Type B pancreatic cell (in vitro differentiated cells): ENCODE data around the gene ZNF337. TPM values are rescaled to one million over a fixed set of nuclear protein-coding genes. Genes with fewer than 3 reads are reported as not detected.

Source experiments
- total RNA-seq: library from RNA; stranded (reverse); gene quantifications from 2 replicates; pipeline ENCODE4 v1.2.1, GENCODE V29; 2021; ENCODE audit warnings: low replicate concordance

Gene ZNF337
- total RNA-seq, 1 donor from 2014 or later: 20.2 TPM

Other genes starting within 250 kb of the ZNF337 start
- 26.0 and 47.0 TPM in 2 replicates for gene NINL, start 111.3 kb downstream of the ZNF337 start, total RNA-seq
- 5.6 and 6.3 TPM in 2 replicates for gene NANP, start 72.8 kb downstream of the ZNF337 start, total RNA-seq